ENCODE results near the gene CTR9.

DNA sequence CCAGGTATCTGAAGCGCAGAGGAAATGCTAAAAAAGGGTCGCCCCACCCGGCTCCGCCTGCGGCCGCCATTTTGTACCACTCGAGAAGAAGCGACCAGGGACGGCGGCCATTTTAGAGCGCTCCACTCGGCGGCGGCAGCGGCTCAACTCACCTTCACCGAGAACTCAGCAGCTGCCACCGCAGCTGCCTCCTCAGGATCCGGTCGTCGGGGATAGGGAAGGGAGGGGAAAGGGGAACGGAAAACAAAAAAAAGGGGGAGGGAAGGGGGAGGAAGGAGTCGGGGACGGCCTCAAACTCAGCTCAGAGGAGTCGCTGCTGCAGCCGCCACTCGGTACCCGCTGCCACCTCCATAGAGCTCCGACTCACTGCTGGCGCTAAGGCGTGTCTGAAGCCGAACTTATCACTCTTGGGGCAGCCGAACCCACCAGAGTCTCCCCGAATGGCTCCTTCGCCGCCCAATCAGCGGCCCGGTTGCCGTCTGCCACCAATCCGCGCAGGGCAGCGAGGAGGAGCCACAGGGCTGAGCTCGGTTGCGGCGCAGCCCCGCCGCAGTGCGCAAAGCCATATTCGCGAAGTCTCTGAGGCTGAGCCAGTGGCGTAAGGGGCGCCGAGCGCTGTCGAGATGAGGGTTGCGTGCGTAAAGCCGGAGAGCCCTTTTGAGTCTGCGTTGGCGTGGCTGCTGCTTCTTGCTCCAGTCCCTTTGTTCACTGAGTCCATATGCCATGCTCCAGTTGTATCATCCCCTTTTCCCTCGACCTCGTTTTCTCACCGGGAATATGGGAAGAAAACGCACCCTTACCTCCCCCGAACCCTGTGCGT is 57.7 kb downstream of the CTR9 start, which contains the start of gene EIF4G2:
- TF ChIP-seq YY1 (IDR thresholded peaks at IDR 0.05; ENCODE audit: insufficient read depth, insufficient read length) = peak; percentile 91
- no peak for TF ChIP-seq ZNF274 (IDR thresholded peaks at IDR 0.05; ENCODE audit: low read depth, low read length)
